HG02798 (cell line): ENCODE measurements around the gene SEC22B.
"Not testable (repeated sequence)": the region's sequence is repeated elsewhere in the genome, so short reads cannot be mapped to it uniquely, and the experiment has no call there.

Experiments
- ATAC-seq: cut with Tn5 transposase; IDR thresholded peaks from one replicate; pipeline ENCODE4 v1.9.1; 2021; ENCODE audit warnings: mild to moderate bottlenecking; ENCODE audit not compliant: unreplicated experiment, poor library complexity

Gene SEC22B

GRCh38 chr1:120120525-120120924 is 55.8 kb downstream of the SEC22B start:
- ATAC-seq = not testable (repeated sequence)

GRCh38 chr1:120117371-120118177 is 58.7 kb downstream of the SEC22B start:
- ATAC-seq = peak; percentile 70

DNA sequence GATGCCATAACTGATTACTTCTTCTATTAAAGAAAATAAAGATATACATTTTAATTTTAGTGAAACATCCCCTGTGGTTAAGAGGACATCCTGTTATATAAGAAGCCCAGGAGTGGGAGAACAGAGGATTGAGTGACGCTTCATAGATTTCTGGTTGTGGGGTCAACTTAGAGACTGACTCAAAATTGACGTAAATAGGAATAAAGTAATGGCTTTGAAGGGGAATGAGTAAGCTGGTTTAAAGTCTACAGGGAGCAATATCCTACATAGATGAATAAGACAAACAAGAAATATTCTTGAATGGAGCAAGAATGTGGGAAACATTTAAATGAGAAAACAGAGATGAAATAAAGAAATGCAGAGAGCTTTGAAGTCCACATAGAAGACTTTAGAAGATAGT is 60.2 kb downstream of the SEC22B start:
- not testable (repeated sequence) for ATAC-seq

- not testable (repeated sequence) for ATAC-seq
These were observed 63.2 kb downstream of the SEC22B start for GRCh38 chr1:120113134-120113533.

GRCh38 chr1:120112212-120112611 is 64.1 kb downstream of the SEC22B start:
- ATAC-seq = not testable (repeated sequence)

GRCh38 chr1:120111771-120112170 is 64.5 kb downstream of the SEC22B start:
- not testable (repeated sequence) for ATAC-seq

DNA sequence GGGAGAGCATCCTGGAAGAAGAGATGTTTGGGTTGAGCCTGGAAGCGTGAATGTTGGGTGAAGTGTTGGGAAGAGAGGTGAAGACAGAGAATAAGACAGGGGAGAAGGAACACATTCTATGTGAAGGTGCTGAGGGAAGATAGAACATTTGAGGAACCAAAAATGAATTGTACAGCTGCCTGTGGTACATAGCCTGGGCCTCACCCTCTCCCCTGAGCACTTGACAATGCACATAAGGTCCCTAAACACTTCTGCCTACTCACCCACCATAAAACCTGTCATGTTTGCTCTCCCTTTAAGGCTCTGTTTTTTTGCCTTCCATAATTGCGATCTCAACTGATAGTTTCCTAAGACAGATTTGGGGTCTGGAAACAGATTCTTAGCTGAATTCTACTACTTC is 65.3 kb downstream of the SEC22B start:
- not testable (repeated sequence) for ATAC-seq

- ATAC-seq = not testable (repeated sequence)
These were observed 66.7 kb downstream of the SEC22B start for GRCh38 chr1:120109656-120110055.

DNA sequence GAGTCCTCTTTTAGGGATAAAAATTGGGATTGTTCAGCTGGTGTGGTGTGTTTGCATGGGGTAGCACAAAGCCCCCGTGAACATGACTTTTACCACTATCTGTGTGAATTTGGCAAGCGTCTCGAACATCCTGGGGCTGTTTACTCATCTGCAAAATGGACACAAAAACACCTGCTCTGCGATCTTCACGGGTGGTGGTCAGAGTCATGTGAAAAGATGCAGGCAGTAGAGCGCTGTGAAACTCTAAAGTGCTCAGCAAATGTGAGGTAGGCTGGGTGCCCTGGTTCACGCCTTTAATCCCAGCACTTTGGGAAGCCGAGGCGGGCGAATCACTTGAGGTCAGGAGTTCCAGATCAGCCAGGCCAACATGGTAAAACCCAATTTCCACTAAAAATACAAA is 67.1 kb downstream of the SEC22B start:
- not testable (repeated sequence) for ATAC-seq

DNA sequence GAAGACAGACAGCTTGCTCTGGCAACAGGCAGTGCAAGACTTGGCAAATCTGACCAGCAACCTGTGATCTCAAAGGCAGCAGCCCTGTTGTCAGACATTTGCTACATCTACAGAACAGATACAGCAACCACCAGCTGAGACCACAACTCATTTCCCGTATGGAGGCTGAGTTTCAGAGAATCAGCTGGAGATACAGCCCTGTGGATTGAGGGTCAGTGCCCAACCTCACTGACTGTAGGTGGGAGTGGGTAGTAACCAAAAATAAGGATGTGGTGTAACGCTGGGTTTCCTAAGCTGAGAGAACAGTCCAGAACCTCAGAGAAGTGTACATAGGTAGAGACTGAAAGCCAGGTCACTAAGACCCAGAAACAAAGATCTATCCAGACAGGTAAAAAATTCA is 71.0 kb downstream of the SEC22B start:
- not testable (repeated sequence) for ATAC-seq

DNA sequence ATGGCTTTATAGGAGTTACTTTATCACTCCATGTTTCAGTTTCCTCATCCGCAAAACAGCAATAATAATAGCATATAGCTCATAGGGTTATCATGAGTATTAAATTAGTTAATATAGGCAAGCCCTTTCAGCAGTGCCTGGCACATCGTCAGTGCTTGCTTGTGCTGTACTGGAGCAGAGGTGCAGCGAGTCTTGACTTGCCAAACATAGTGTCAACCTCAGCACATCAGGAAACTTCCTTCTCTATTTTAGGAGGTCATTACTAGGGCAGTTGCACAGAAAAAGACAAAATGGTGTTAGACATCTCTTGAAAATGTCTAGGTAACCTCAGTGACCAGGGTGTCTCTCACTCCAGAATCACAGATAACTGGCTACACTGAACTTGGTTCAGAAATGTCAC is 72.6 kb downstream of the SEC22B start:
- not testable (repeated sequence) for ATAC-seq

DNA sequence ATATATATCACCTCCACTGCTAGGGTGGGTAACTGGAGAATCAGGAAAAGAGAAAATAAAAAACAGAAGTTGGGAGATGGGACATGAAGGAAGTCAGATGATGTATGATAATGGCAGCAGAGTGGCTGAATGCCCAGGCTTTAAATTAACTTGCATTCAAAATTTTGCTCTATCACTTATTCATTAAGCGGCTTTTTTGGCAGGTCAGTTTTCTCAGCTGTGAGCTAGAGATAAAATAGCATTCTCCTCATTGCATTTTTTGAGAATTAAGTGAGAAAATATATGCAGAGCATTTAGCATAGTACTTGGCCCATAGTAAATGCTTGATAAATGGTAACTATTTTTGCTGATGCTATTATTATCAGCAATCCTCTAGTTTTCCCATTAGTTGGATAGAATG is 74.7 kb downstream of the SEC22B start:
- not testable (repeated sequence) for ATAC-seq
